Hindlimb muscle (tissue), 1 donor: ENCODE data around the gene PTPRQ. TPM values are rescaled to one million over a fixed set of nuclear protein-coding genes. Genes with fewer than 3 reads are reported as not detected.
A peak's percentile ranks its signal among the peaks of the same experiment; 100 is the strongest.
"Not testable (repeated sequence)": the region's sequence is repeated elsewhere in the genome, so short reads cannot be mapped to it uniquely, and the experiment has no call there.

ENCODE experiments used
- DNase-seq: peaks from one replicate; pipeline ENCODE4 v3.0.0-alpha.2; 2013
- polyA plus RNA-seq: library from polyadenylated mRNA; unstranded; fragments of 120-200 nt; gene quantifications from one replicate; pipeline ENCODE4 v1.2.1, GENCODE V29; 2013; ENCODE audit not compliant: insufficient read length

The PTPRQ gene
- polyA plus RNA-seq, 1 donor: 1.5 TPM

- DNase-seq: no peak
These were observed 26.4 kb downstream of the PTPRQ start for GRCh38 chr12:80470403-80470802.

DNA sequence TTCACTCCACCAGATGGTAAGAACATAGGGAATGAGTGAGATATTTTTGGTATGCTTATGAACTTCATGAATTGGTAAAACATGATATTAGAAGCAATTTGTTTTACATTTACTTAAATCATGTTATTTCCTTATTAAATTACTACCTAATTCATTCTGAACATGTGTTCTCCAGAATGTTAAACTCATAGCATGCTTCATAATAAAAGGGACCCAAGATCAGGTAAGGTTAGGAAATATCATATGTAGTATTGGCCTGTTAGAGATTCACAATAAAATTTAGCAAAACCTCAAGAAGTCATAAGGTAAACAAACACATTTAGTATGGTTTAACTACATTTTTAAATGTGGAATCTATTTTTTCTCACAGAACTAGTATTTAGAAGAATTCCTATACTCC lies 28.2 kb downstream of the PTPRQ start:
- no peak for DNase-seq

DNA sequence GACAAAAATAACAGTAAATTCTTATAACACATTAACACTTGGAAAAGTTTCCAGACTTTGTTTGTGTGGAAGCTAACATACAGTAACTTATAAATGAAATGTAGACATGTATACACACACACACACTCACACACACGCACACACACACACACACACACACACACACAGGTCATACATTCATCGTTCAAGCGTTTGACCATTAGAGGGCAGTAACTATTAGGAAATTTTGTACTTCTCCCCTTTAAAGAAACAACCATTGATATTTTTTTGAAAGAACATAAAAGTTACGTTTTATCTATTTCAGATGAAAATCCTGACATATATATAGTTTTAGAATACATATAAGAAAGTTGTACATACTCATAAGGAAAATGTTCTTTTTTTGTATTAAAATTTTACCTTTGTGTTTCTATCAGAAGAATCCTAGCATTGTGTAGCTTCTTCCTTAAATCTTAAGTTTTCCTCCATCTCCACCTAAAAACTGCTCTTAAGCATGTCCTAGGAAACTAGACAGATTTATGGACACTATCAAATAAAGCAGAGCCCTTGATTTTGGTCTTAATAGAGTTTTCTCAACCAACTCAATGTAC lies 29.0 kb downstream of the PTPRQ start:
- DNase-seq: peak; percentile 38

GRCh38 chr12:80477521-80478145 lies 33.6 kb downstream of the PTPRQ start:
- not testable (repeated sequence) for DNase-seq

- DNase-seq: no peak
These were observed 40.7 kb downstream of the PTPRQ start for GRCh38 chr12:80484746-80485145.

DNA sequence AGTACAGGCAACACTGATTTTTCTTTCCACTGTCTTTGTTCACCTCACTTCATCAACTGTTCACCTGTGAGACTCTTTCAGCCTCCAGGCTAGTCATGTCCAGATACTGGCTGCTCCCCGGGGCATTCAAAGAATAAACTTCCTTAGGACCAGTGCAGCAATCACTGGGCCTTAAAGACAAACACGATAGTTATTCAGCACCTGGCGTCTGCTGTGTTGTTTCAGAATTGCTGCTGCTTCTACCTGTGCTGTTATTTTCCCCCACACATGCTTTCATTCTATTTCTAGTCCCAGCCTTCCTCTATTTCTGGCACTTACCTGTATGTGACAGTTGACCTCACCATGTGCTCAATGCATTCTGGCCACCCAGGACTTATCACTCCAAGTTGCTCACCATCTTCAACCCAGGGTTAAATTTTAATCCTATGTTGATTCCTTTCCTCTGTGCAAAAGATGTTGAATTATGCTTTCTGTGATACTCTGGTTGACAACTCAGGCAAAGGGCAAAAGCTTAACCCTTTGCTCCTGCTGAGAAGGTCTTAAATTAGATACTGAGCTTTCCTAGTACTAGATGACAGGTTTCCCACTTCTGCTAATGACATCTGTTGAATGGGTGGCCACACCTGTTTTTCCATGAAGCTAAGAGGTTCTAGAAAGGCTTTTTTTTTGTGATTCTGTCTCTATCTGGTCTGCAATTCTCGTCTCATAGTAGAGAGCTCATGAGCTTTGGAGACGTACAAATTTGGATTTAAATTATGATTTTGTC lies 41.4 kb downstream of the PTPRQ start:
- no peak for DNase-seq

DNA sequence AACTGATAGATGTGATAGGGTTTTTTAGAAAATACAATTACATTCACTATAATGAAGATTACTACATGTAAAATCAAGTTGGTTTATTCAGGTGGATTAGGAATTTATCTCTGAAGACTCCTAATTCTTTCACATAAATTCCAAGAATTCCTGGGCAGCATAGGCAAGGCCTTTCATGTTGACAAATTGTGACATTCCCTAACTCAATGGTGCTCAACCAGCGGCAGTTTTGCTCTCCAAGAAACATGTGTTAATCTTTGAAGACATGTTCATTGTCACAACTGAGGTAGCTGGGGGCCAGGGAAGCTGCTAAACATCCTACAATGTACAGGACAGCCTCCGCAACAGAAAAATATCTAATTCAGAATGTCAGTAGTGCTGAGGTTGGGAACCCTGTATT lies 46.3 kb downstream of the PTPRQ start:
- DNase-seq: no peak

- no peak for DNase-seq
These were observed 47.1 kb downstream of the PTPRQ start for GRCh38 chr12:80491166-80491565.

DNA sequence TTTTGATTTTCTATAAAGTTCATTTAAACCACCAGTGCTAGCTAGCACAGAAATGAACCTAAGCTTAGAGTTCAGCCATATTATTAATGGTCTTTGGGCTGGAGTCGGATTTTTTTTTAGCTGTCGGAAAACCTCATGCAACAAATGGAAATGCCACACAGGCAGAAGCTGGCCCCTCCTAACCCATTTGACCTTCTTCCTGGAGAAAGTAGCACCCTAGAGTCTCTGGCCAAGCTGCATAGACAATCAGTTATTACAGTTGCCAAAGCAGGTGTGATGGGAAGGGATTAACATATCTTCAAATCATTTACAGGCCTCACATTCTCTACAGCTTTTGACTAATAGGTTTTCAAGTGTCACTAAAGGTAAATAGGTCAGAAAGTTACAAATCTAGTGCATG lies 49.4 kb downstream of the PTPRQ start:
- no peak for DNase-seq

- DNase-seq: no peak
These were observed 50.8 kb downstream of the PTPRQ start for GRCh38 chr12:80494836-80495235.

DNA sequence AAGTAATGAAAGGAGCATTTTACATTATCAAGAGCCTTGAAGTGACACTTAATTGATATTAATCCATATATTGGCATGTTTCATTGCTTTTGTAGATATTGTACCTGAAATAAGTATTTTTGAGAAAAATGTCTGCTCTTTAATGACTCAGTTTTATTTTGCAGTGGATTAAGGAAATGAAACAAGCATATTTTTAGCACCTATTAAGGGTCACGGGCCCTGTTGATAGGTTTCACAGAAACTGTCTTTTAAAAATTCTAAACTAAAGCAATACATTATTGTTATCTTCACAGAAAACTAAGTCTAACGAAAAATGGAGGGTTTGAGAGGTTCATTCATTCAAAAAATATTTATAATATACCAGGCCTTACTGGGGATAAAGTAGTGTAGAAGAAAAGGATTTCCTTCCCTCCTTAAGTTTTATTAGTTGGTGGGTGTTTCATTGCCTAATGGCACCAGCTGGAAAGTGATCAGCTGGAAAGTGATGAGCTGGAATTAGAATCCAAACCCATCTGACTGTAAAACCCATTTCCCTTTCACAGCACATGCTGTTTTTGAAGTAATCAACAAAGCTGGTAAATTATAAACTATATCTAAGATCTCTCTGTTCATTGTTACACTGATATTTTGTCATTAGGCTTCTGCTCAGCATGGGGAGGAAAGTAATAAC lies 54.2 kb downstream of the PTPRQ start:
- no peak for DNase-seq

- no peak for DNase-seq
These were observed 60.5 kb downstream of the PTPRQ start for GRCh38 chr12:80504389-80505163.

DNA sequence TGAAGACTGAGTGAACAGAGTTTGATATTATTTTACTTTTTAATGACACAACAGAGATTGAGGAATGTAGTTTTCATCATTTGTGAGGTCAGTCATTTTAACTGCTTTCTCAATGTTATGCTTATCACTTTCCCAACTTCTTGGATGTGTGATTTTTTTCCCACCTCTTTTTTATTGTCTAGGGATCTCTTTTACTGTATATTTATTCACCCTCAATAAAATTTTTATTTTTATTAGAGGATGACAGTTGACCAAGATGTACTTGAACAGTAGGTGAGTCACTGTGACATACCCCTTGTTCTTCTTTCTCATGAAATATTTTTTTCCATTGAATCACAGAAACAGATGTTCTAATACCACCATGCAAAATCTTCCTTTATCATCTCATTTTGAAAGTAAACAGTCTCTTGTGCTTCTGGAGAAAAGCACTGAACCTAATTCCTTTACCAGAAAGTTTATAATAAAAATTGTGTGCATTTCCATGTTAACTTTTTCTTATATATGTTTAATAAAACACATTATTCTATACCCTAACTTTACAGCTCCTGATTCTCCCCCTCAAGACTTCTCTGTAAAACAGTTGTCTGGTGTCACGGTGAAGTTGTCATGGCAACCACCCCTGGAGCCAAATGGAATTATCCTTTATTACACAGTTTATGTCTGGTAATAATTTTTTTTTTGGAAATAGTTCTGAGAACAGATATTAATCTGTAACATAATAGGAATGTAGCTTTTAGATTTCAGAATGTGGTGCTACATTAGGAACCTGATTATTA lies 65.9 kb downstream of the PTPRQ start:
- peak; percentile 48 for DNase-seq

- DNase-seq: no peak
These were observed 68.7 kb downstream of the PTPRQ start for GRCh38 chr12:80512781-80513180.

- no peak for DNase-seq
These were observed 69.2 kb downstream of the PTPRQ start for GRCh38 chr12:80513211-80513610.

DNA sequence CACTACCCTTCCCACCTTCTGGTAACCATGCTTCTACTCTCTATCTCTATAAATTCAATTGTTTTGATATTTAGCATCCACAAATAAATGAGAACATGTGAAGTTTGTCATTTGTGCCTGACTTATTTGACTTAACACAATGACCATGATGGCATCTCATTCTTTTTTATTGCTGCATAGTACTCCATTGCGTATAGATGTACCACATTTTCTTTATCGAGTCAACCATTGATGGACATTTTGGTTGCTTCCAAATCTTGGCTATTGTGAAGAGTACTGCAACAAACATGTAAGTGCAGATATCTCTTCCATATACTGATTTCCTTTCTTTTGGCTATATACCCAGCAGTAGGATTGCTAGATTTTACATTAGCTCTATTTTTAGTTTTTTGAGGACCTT lies 73.6 kb downstream of the PTPRQ start:
- DNase-seq: no peak

DNA sequence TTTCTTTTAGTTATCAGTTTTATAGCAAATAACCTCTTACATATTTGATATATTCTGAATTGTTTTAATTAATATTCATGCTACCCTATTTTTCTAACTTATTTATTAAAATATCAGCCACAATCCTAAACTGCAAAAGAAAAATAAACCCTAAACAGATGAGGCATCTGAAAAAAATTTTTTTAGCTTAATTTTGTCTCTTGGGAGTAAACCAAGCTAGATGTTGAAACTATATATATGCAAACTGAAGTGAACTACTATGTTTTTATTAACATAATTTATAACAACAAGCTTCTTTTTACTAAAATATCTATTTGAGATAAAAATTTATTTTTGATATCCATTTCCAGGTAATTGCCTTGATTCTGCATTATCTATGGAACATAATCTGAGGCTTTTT lies 87.6 kb downstream of the PTPRQ start:
- no peak for DNase-seq

GRCh38 chr12:80539029-80539428 lies 95.0 kb downstream of the PTPRQ start:
- DNase-seq: no peak

- no peak for DNase-seq
These were observed 105.3 kb downstream of the PTPRQ start for GRCh38 chr12:80549298-80549697.

- peak; percentile 49 for DNase-seq
These were observed 107.9 kb downstream of the PTPRQ start for GRCh38 chr12:80551897-80552296.

GRCh38 chr12:80553316-80553715 lies 109.3 kb downstream of the PTPRQ start:
- peak; percentile 12 for DNase-seq

GRCh38 chr12:80556566-80556965 lies 112.5 kb downstream of the PTPRQ start:
- no peak for DNase-seq
